Stimulated activated CD8-positive, alpha-beta memory T cell treated with anti-CD3 and anti-CD28 coated beads, Interleukin-2, amount 100 ng/mL, for 48 hours (primary cell): ENCODE measurements around the gene DLG2.

Experiments used
- DNase-seq, 2 donors: peaks; one replicate each; pipeline ENCODE4 v3.0.0-alpha.2; 2020; ENCODE audit warnings: low read depth in 2 of 2

DLG2 gene

DNA sequence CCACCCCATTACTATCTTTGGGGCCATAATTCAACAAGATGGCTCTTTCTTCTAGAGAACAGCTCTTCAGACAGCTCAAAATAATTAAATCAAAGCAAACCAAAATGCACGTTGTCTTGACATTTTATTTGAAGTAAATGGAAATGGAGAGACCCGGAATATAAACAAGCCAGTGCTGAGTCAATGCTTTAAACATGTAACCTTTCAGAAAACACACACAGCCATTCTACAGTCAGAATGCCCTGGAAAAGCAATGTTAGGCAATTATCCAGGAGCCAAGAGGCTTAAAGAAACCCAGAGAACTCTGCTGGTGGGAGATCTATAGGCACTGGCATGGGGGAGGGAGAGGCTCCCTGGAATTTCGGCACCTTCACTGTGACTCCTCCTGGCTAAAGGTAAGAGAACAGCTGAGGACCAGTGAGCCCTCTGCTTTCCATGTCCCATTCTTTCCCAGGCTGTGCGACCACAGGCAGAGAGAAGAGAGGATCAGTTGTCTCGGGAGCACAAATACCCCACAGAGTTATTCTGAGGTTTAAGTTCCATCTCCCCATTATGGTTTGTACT, 2086.9 kb downstream of the DLG2 start:
- no peak for DNase-seq

DNA sequence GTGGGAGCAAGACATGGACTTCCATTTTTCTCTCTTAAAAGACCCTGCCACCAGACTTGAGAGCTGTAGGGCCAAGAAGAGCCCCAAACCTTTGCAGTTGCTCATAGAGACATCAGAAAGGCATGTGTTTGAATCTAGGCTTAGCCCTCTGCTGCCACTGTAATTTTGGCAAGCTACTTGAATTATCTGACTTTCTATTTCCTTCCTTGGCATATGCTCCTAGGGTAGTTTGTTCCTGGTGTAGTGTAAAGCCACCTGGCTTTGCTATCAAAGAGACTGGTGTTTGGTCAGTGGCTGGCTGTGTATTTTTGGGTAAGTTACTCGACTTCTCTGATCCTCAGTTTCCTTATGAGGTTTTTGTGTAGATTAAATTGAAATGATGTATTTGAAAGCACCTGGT, 2088.9 kb downstream of the DLG2 start:
- no peak for DNase-seq

DNA sequence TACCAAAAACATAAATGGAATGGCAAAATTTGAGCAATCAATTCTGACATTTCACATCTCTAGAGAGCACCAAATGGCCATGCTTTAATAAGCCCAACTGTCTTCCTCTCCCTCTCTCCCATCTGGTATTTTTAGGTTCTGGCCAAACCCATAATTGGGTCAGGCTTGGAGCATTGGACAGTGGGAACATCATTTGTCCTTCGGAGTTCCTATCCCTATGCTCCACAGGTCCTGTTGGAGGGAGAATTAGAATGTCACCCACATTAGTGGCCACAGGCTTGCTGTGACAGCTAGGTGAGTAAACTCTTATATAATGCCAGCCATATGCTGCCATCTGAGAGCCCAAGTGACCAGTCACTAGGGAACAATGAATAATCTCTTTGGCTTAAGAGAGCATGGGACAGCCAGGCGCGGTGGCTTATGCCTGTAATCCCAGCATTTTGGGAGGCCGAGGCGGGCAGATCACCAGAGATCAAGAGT, 2090.0 kb downstream of the DLG2 start:
- DNase-seq, result no peak

DNA sequence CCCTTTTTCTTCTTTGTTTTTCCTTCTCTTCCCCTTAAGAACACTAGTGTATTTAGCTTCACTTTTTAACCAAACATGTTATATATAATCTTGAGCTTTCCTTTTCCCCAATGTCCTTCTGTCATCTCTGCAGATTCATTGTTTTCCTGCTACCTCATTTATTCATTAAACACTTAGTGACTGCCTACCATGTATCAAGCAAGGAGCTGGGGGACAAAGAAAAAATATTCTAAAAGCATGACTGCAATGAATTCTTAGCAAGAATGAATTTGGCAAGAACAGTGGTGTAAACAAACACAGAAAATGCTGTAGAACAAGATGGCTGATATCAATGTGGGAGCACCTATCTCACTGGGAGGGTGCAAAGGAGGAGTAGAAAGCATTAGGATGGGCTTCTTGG, 2094.0 kb downstream of the DLG2 start:
- no peak for DNase-seq

DNA sequence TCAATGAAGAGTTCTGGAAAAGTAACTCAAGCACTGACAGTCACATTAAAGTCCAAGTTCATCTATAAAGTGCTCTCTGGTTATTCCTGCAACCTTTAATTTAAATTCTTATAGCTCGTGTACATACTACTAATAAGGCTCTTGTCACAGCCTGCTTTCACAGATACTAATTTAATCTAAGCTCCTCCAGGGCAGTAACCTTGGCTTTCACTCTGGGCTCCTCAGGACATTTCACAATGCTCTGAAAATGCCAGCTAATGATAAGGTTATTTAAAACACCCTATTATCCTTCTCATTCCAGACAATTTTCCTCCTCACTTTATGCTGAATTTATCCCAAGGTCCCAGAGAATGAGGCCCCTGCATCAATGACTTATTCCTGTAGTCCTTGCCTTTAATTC, 2098.3 kb downstream of the DLG2 start:
- no peak for DNase-seq

DNA sequence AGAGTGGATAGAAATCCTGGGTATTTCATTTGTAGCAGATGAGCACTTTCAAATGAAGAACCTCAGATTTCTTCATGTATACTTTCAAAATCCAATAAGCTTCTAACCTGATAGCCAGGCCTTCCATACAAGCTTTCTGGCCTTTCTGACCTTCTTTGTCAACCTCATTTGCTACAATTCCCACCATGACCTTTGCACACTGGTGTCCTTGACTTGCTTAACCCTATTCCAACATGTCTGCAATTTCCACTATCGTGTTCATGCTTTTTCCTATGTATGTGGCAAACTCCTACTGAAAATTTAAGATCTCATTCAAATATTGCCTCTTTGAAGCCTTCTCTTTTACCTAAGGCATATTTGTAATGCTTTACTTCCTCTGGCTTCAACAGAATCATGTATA, 2098.9 kb downstream of the DLG2 start:
- no peak for DNase-seq

DNA sequence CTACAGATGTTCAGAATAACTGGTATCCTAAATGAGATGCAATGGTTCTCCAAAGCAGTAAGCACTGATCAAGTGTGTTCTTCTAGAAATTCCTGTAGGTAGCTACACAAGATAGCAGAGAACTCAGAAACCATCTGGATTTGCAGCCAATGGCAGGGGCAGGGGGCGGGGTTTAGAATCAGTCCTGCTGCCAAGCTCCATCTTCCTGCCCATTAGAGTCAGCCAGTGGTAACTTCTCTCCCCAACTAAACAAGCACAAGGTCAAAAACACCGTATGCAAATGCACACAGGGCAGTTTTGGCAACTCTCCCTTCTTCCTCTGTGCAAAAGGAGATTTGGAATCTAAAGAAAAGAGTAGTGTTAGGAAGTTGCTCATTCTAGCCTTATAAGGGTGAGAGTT, 2103.5 kb downstream of the DLG2 start:
- DNase-seq, result no peak

DNA sequence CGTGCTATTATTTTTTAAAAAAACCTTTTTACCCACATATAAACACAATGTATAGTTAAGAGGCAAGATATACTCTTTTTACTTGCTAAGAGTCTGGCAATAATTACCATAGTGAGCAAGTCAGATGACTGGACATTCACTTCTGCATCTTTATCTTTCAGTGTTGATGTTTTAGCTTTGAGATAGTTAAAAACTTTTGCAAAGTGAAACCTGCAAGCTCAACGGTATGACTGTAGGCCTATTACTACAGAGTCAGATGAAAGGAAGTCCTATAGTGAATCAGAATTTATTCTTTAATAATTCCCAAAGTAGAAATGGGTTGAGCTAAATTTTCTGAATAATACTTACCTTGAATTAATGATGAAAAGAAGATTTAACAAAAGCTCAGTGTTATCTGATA, 2104.2 kb downstream of the DLG2 start:
- no peak for DNase-seq

DNA sequence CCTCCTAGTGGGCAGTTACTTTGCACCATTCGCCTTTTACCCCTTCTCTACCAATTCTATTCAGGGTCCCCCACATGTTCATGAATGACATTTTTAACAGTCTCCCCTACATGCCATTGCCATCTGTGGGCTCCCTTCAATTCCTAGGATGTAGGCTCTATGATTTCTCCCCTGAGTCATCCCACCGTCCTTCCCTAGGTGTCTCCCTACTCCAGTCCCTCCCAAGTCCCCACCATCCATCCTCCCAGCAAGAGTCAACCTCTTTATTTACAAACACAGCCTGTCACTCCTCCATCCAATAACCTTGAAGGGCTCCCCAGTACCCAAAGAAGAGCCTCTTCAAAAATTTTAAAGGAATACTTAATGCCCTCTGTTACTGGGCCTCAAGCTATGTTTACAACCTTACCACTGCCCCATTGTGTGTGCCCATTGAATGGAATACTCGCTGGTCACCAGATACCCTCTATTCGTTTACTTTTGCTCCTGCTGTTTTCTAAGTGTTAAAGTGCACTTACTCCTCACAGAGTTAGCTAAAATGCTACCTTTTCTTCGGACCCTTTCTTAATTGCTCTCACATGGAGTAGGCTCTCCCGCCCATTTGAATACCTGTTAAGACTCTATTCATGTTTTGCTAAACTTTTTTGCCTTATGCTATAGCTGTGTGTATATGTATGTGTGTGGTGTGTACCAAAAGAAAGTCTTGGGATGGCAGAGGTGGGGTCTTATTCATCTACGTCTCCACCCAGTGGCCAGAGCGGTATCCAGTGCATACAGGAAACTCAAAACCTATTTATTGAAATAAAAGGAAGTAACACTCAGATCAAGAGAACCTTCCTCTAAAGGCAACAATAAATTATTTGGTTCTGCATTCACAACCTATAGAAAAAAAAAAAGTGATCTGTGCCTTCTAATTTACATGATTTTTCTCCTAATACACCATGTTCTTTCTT, 2105.2 kb downstream of the DLG2 start:
- no peak for DNase-seq

DNA sequence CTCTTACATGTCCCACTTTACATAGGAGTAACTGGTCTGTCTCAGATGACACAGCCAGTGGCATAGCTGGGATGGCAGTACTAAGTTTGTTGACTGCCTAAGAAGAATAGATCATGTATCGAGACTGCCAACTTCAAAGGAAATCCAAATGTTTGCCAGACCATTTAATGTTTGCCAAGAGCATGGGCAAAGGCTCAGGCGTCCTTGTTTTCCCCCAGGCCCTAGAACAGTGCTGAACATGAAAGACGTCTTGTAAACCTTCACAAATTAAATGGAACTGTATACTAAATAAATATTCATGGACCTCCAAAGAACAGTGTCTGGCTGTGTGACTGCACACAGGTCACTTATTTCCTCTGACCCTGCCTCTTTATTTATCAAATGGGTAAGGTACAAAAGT, 2106.3 kb downstream of the DLG2 start:
- no peak for DNase-seq

DNA sequence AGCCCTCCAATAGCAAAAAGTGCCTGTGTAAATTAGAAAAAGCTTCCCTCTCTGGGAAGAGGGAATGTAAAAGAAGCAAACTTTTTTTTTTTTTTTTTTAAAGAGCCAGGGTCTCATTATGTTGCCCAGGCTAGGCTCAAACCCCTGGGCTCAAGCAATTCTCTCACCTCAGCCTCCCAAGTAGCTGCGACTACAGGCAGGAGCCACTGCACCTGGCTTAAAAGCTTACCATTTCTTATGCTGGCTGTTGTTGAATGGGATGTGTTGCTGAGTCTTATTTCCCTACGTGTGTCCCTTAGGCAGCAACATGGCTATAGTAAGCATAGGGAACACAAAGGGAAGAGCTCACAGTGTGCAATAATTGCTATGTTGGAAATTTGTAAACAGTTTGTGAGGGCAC, 2115.5 kb downstream of the DLG2 start:
- DNase-seq, result no peak

DNA sequence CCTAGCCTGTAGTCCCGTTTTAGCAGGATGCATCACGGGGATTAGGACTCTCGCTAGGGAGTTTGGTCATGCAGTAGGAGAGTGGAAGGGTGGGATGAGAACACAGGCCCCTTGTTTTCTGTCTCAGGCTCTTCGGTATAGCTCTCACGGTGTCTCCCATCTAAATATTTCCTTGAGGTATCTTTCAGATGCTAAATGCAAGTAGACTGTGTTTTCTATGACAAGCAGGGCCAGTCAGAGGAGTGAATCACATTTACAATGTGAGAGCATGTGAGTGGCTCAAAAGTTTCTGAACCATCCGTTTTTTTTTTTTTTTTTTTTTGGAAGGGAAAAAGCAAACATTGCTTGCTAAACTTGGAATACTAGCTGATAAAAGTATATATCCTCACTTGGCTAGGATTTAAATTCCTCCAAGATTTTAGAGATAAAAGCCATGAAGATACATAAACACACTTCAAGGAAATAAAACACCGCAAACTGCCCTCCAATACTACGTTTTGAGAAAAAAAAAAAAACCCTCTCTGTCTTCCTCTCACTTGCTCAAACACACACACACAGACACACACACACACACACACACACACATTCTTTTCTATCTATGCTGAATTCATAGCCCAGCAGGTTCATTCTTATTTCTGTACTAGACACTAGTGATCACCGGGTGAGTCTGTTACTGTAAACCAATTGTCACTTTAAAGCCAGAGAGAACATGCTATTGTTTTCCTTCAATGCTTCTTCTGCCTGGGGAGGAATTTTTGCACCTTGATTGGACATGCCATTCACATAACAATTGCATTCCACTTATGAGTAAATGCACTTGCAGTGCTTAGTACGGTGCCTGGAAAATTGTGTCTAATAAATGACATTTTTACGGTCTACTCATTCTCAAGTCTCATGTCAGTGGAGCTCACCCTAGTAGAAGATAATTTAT, 2116.3 kb downstream of the DLG2 start:
- DNase-seq, result no peak

DNA sequence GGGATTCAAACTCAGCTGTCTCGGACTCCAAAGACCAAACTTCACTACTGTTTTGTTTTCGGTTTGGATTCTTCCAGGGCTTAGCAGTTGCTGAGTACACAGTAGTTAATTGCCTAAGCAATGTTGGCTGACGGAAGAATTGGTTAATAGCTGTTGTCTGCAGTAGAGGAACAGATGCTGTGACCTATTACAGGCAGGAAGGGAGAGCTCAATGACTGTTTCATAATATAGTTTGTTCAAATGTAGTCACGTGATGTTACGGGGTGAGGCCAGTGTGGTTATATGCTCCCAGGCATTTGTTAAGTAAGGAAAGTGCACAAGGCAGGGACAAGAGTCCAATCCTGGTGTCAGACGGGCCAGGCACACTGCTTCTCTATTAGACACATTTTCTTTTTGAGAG, 2118.3 kb downstream of the DLG2 start:
- DNase-seq, result no peak

DNA sequence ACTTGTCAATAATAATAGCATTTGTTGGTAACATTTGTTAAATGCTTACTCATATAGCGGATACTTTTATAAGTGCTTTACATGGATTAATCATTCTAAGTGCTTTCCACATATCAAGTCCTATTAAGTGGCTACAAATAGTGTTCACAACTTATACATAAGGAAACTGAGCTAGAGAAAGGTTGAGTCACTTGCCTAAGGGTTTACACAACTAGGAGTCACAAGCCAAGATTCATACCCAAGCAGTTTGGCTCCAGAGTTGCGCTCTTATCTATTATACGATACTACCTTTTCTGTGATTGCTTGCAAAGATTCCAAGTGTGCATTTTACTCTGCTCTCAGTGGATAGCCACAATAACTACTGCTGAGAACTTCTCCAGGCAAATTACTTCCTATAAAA, 2125.1 kb downstream of the DLG2 start:
- no peak for DNase-seq

DNA sequence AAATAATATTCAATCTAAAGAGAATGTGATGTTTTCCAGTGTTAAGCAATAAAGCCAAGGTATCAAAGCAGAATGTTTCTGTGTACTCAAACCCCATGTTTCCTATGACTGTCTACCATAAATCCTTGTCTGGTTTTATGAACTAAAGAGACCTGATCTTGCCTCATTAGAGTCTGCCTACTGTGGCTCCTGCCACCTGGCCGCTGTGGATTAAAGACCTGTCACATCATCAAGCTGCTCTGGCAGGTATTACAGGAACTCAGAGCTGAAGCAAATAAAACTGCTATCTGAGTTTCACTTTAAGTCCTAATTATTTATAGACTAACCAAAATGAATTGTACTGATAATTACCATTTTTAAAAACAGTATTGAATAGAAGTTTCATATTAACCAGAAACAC, 2133.2 kb downstream of the DLG2 start:
- DNase-seq, result no peak

DNA sequence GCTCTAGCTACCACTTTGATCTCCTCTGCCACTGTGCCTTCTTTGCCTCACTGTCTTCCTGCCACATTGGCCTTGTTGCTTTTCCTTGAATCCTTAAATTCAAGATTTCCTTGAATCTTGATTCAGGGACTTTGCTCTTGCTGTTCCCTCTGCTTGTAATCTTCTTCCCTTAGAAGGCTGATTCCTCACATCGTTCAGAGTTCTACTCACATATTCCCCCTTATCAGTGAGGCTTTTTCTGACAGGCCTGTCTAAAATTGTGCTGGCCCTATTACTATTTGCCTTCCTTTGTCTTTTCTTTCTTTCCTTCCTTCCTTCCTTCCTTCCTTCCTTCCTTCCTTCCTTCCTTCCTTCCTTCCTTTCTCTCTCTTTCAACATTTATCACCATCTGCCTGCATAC, 2134.1 kb downstream of the DLG2 start:
- no peak for DNase-seq

DNA sequence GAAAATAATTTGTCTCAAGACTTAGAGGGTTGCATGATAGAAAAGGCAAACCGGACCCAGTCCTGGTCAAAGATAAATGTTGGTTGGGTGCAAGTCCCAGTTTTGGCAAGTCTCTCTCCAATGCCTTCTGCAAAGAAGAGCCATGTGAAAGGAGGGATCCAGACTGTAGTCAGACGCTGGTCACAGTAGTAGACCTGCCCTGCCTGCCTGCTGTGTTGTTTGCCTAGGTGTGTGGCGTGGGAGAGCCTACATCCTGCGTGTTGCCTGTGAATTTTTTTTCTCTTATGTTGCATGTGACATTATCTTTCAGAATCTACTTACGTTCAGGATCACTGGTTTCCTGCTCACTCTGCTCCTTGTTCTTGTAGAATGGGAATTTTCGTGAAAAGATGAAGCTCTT, 2143.3 kb downstream of the DLG2 start:
- no peak for DNase-seq

DNA sequence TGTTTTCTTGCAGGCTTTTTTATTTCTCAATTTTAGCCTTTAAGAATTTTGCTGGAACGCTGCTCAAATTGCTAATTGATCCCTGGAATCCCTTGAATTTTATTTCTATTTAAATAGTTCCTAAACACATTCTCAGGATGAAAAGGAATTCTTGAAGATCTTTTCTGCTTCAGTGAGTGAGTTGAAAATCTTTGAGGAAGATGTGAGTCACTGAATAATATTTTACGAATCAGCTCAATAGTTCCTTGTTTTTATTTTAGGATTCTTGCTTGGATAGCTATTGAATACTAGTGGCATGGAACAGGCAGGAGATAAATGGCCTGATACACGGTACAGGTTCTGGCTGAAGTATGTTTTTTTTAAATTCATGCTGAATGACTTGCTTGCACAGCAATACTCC, 2146.3 kb downstream of the DLG2 start:
- no peak for DNase-seq

DNA sequence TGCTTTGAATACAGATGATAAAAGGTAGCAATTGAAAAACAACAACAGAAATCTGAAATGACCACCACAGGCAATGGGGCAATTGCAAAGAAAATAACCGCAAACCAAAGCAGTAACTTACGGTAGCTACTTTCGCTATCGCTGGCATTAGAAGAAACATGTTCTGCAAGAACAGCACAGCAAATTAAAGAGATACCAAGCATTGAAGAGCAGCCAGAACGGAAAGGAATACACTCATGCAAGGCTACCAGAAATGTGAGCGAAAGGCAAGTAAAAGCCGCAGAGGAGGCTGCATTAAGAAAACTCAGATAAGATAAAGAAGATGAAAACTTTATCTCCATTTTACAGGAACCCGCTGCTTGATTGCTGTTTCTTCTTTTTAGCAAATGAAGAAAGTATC, 2146.9 kb downstream of the DLG2 start:
- no peak for DNase-seq

DNA sequence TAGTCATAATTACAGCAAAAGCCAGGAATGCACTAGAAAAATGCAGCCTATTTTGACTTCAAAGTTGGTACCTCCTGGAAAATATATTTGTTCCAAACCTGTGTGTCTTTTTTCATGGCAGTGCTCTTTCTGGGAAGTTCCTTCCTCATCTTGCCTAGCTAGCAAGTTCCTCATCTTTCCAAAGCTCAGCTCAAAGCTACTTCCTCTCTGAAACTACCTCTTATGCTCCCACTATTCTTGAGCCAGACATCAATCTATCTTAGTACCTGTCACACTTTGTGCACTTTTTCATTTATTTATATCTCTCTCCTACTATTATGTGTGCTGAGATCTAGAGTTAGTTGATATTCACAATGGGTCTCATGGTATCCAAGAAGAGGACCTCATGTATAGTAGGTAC, 2149.4 kb downstream of the DLG2 start:
- no peak for DNase-seq

DNA sequence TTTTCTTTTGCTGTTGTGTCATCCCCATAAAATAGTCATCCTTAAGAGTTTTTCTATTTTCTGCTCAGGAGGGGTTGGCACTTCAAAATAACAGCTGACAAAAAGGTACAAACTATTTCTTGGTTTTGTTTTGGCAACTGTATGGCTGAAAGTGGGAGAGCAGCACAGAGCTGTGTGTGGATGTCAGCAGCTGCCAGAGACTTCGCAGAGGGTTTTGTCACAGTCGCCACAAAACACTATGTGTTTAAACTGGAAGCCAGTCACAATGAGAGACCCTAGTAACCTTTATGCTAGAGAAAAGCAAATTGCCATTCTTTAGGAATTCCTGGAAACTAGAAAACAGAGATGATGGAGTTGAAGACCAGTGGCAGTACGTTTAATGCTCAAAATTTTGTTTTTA, 2151.4 kb downstream of the DLG2 start:
- no peak for DNase-seq

DNA sequence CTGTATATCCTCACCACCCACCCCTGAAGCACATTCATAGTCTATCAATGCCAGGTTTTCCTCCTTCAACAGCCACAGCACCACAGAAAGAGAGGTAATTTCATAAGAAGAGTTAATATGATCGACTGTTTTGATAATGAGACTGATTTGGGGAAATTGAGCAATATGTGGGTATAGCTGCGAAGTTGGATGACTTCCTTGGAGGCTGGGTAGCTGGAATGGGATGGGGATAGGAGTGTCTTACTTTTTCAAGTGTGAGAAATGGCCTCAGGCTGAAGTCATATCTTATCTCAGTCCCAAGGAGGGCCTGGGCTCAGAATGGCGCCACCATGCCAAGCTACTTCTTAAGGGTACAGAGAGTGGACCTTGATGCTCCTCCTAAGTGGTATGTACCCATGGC, 2153.4 kb downstream of the DLG2 start:
- DNase-seq, result no peak
